ENCODE data around the gene NRIP3. TPM values are rescaled to one million over a fixed set of nuclear protein-coding genes. Genes with fewer than 3 reads are reported as not detected.

NRIP3 gene
- total RNA-seq, 4 donors from 2014 or later: 1.8 to 2.9 (median 2.2) TPM

- no peaks in the 10 kb centered on the region for H3K36me3 ChIP-seq
- 60% methylated on average over 1 of the region's 1 CpG; no CpG with 5 or more reads in 1 of the 2 donors for WGBS, 2 donors (ENCODE audit: low coverage in 1 of 2)
- ATAC-seq: no peak
- H3K4me1 ChIP-seq: peaks cover 0 to 12% (median 5%) of the 10 kb centered on the region in 3 donors
- H3K9me3 ChIP-seq: peaks cover 0 to 13% (median 0%) of the 10 kb centered on the region in 3 donors
- TF ChIP-seq POLR2AphosphoS5 (IDR thresholded peaks at IDR 0.05): no peak
- no peak for TF ChIP-seq CTCF (IDR thresholded peaks at IDR 0.05)
- no peak for TF ChIP-seq EP300 (IDR thresholded peaks at IDR 0.05)
- TF ChIP-seq POLR2A (IDR thresholded peaks at IDR 0.05): no peak
- H3K27me3 ChIP-seq: no peaks in the 10 kb centered on the region
- H3K27ac ChIP-seq: no peak overlapping the region
- no peak overlapping the region for H3K4me3 ChIP-seq
Observed at GRCh38 chr11:9008661-9009060, 4.9 kb upstream of the NRIP3 start.

GRCh38 chr11:9008011-9008550 lies 4.3 kb upstream of the NRIP3 start:
- Histone ChIP-seq H3K4me3 (no peak overlapping the region), H3K27me3 (no peaks in the 10 kb centered on the region), H3K9me3 (peaks cover 0 to 13% (median 0%) of the 10 kb centered on the region in 3 donors), H3K4me1 (peaks cover 0 to 18% (median 10%) of the 10 kb centered on the region in 3 donors), H3K27ac (no peak overlapping the region), H3K36me3 (no peaks in the 10 kb centered on the region)
- TF ChIP-seq CTCF (IDR thresholded peaks at IDR 0.05) (no peak), POLR2A (IDR thresholded peaks at IDR 0.05) (no peak), POLR2AphosphoS5 (IDR thresholded peaks at IDR 0.05) (no peak), EP300 (IDR thresholded peaks at IDR 0.05) (no peak)
- no peak for ATAC-seq
- WGBS, 2 donors (ENCODE audit: low coverage in 1 of 2): 63 to 70% methylated on average over 2 to 3 of the region's 3 CpGs

- no peak for TF ChIP-seq POLR2AphosphoS5 (IDR thresholded peaks at IDR 0.05)
- TF ChIP-seq CTCF (IDR thresholded peaks at IDR 0.05): no peak
- no peak for TF ChIP-seq EP300 (IDR thresholded peaks at IDR 0.05)
- no peak for TF ChIP-seq POLR2A (IDR thresholded peaks at IDR 0.05)
- WGBS, 2 donors (ENCODE audit: low coverage in 1 of 2): 78 to 97% methylated on average over 3 to 4 of the region's 4 CpGs
- ATAC-seq: no peak
- peaks cover 21% of the 10 kb centered on the region for H3K27me3 ChIP-seq
- H3K36me3 ChIP-seq: no peaks in the 10 kb centered on the region
- H3K27ac ChIP-seq: no peak overlapping the region
- peaks cover 0 to 22% (median 14%) of the 10 kb centered on the region in 3 donors for H3K4me1 ChIP-seq
- H3K9me3 ChIP-seq: peaks cover 0 to 6% (median 0%) of the 10 kb centered on the region in 3 donors
- no peak overlapping the region for H3K4me3 ChIP-seq
Observed at GRCh38 chr11:9005087-9005486, 1.3 kb upstream of the NRIP3 start.

GRCh38 chr11:9004183-9004926 lies 554 bp upstream of the NRIP3 start:
- Histone ChIP-seq H3K27ac (peak overlapping the region in 1 of 4 donors; percentile 51), H3K4me1 (peaks cover 0 to 22% (median 14%) of the 10 kb centered on the region in 3 donors), H3K9me3 (no peaks in the 10 kb centered on the region), H3K27me3 (peaks cover 22% of the 10 kb centered on the region), H3K4me3 (peak overlapping the region; percentile 36 to 56), H3K36me3 (no peaks in the 10 kb centered on the region)
- TF ChIP-seq POLR2AphosphoS5 (IDR thresholded peaks at IDR 0.05) (no peak), POLR2A (IDR thresholded peaks at IDR 0.05) (no peak), EP300 (IDR thresholded peaks at IDR 0.05) (no peak), CTCF (IDR thresholded peaks at IDR 0.05) (no peak)
- 48 to 70% methylated on average over 2 to 4 of the region's 69 CpGs for WGBS, 2 donors (ENCODE audit: low coverage in 1 of 2)
- peak; percentile 18 for ATAC-seq
